PC-3 (cell line): ENCODE measurements around the gene NHLH1. TPM values are rescaled to one million over a fixed set of nuclear protein-coding genes. Genes with fewer than 3 reads are reported as not detected.

Source experiments
- ATAC-seq: fragments of 200-7000 bp; cut with Tn5 transposase; 2 replicates; pipeline ENCODE4 v1.9.1; 2020; ENCODE audit warnings: mild to moderate bottlenecking, moderate library complexity
- Bru-seq: library from RNA; stranded (reverse); fragments of 400-500 nt; gene quantifications from one replicate; lab custom pipeline; 2021; lab: Mats Ljungman, UMichigan
- BruChase-seq, 2 experiments: library from RNA; stranded (reverse); fragments of 400-500 nt; gene quantifications; one replicate each; lab custom pipeline; 2021; lab: Mats Ljungman, UMichigan
- BruUV-seq: library from RNA; stranded (reverse); fragments of 400-500 nt; replicated peaks from 2 replicates; lab custom pipeline; 2021; lab: Mats Ljungman, UMichigan
- CTCF ChIA-PET: fragments of 300-600 bp; sonication (Branson Sonifier 250); formaldehyde crosslinking; loops from one replicate; lab custom pipeline; 2022; ENCODE audit warnings: antibody characterized with exemption; lab: Charles Lee
- POLR2A ChIA-PET: fragments of 300-600 bp; sonication (Branson Sonifier 250); formaldehyde crosslinking; loops from one replicate; lab custom pipeline; 2022; ENCODE audit warnings: antibody characterized with exemption; ENCODE audit not compliant: unreplicated experiment; lab: Charles Lee
- DNase-seq: peaks from one replicate; pipeline ENCODE4 v3.0.0-alpha.2; 2015
- H2AFZ ChIP-seq: fragments of 300-600 bp; sonication (generic); 2 replicates; pipeline ENCODE4 v1.6.0; 2016; ENCODE audit warnings: antibody characterized with exemption, low read length
- H3F3A ChIP-seq: fragments of 300-600 bp; sonication (generic); one replicate; pipeline ENCODE4 v1.6.0; 2017; ENCODE audit warnings: antibody characterized with exemption, low read length, control low read depth, mild to moderate bottlenecking; ENCODE audit not compliant: unreplicated experiment
- H3K27ac ChIP-seq: fragments of 300-600 bp; sonication (generic); 2 replicates; pipeline ENCODE4 v1.5.1; 2016; ENCODE audit warnings: mild to moderate bottlenecking, low read length
- H3K27me3 ChIP-seq: fragments of 300-600 bp; sonication (generic); 2 replicates; pipeline ENCODE4 v1.6.1; 2016; ENCODE audit warnings: low read length, mixed read lengths
- H3K36me3 ChIP-seq: fragments of 300-600 bp; sonication (generic); 2 replicates; pipeline ENCODE4 v1.6.1; 2016; ENCODE audit warnings: low read depth, mixed run types, low read length, mixed read lengths
- H3K4me1 ChIP-seq: fragments of 300-600 bp; sonication (generic); 2 replicates; pipeline ENCODE4 v1.5.1; 2016; ENCODE audit warnings: low read length; ENCODE audit not compliant: insufficient read depth
- H3K4me2 ChIP-seq: fragments of 300-600 bp; sonication (generic); 2 replicates; pipeline ENCODE4 v1.6.0; 2016; ENCODE audit warnings: low read length
- H3K4me3 ChIP-seq: fragments of 300-600 bp; sonication (generic); 2 replicates; pipeline ENCODE4 v1.5.1; 2016; ENCODE audit warnings: mild to moderate bottlenecking, low read length, mixed read lengths
- H3K79me2 ChIP-seq: fragments of 300-600 bp; sonication (generic); 2 replicates; pipeline ENCODE4 v1.6.1; 2017; ENCODE audit warnings: low read length, mixed read lengths
- H3K9ac ChIP-seq: fragments of 300-600 bp; sonication (generic); 2 replicates; pipeline ENCODE4 v1.6.0; 2016; ENCODE audit warnings: mild to moderate bottlenecking, low read length
- H3K9me2 ChIP-seq: fragments of 300-600 bp; sonication (generic); replicated peaks from 2 replicates; pipeline ENCODE4 v1.6.1; 2016; ENCODE audit warnings: mixed run types, low read length, mixed read lengths
- H3K9me3 ChIP-seq: fragments of 300-600 bp; sonication (generic); 2 replicates; pipeline ENCODE4 v1.6.1; 2016; ENCODE audit warnings: low read length, mixed read lengths
- H4K20me1 ChIP-seq: fragments of 300-600 bp; sonication (generic); 2 replicates; pipeline ENCODE4 v1.6.1; 2016; ENCODE audit warnings: low read length, mixed read lengths
- CTCF ChIP-seq: fragments of 300-600 bp; sonication (generic); conservative IDR thresholded peaks from 2 replicates; pipeline ENCODE4 v1.5.1; 2017; ENCODE audit warnings: antibody characterized with exemption, low read depth, mild to moderate bottlenecking, low read length
- EZH2 ChIP-seq: fragments of 300-600 bp; sonication (generic); IDR thresholded peaks from one replicate; pipeline ENCODE4 v1.6.1; 2017; ENCODE audit warnings: antibody characterized with exemption, mild to moderate bottlenecking, low read length; ENCODE audit not compliant: unreplicated experiment
- EZH2phosphoT487 ChIP-seq: fragments of 300-600 bp; sonication (generic); IDR thresholded peaks from 2 replicates; pipeline ENCODE4 v1.6.1; 2018; ENCODE audit warnings: mild to moderate bottlenecking, antibody characterized with exemption, low read length, borderline replicate concordance
- intact Hi-C: fragments of 100-400 bp; cut with micrococcal nuclease; formaldehyde crosslinking; loops from 2 replicates; pipeline ENCODE4 v1.9.0; 2023
- long read RNA-seq: library from polyadenylated mRNA; unstranded; transcript quantifications from one replicate; pipeline ENCODE4 v2.0.0, GENCODE V29; 2021; ENCODE audit not compliant: unreplicated experiment
- total RNA-seq: library from RNA; depleted of rRNA; stranded (reverse); fragments of >200 nt; gene quantifications from 2 replicates; pipeline ENCODE4 v1.2.3, GENCODE V29; 2014; rRNA removed

Gene NHLH1
- total RNA-seq (not detected in 2 replicates), Bru-seq, nascent RNA (percentile 34 among the genes with signal in this experiment), BruChase-seq, experiment 1, labeled RNA remaining after a 6-hour chase (percentile 62 among the genes with signal in this experiment), BruChase-seq, experiment 2, labeled RNA remaining after a 2-hour chase (percentile 59 among the genes with signal in this experiment)
- long read RNA-seq: 0 reads

DNA sequence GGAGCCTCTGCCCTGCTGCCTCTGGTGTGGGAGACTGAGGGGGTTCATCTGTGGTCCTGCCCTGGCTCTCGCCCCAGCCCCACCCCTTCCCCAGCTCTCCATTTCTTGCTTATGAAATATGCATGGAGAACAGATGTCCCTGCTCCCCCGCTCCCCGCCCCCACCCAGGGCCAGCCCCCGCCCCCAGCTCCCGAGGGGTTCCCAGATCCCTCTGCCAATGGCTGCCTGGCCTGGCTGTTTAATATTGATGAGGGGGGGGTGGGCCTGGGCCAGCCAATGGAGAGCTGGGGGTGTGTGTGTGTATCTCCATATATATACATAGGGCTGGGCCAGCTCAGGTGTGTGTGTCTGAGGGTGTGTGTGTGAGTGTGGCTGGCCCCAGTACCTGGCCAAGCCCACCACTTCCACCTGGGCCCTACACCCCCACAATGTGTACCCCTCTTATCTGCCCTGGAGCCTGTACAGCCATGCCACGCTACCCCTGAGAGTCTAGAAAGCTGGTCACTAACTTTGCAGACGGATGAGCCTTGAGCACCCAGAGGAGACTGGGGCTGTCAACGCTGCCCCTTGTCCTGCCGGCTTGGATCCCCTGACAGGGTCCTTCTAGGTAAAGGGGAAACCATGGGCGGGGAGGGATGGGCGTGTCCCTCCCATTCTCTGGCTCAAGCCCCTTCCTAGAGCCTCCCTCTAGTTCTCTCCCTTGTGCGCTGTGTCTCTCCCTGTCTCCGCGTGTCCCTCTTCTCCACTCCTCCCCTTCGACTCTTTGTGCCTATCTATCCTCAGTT is at the start of gene NHLH1:
NHLH1 (plus strand) TSS at position 341 of the 785 bp plus-strand sequence. CDS start 3,661 bp downstream, outside the sequence.
- intact Hi-C loops: no loop called here
- H3K36me3 ChIP-seq: no peaks in the 10 kb centered on the region
- TF ChIP-seq CTCF: no peak
- no peak for TF ChIP-seq EZH2phosphoT487
- TF ChIP-seq EZH2: no peak
- H3K27ac ChIP-seq: no peak within 1 kb of the TSS
- no peaks in the 10 kb centered on the region for H3K9me2 ChIP-seq
- H3K4me3 ChIP-seq: no peak within 1 kb of the TSS
- no peak within 1 kb of the TSS for H3K4me2 ChIP-seq
- no peaks in the 10 kb centered on the region for H3K4me1 ChIP-seq
- ATAC-seq (no peak), DNase-seq (no peak)
- no peak within 1 kb of the TSS for H3K9ac ChIP-seq
- H4K20me1 ChIP-seq: no peaks in the 10 kb centered on the region
- no peaks in the 10 kb centered on the region for H3K9me3 ChIP-seq
- no peaks in the 10 kb centered on the region for H3K79me2 ChIP-seq
- ChIA-PET CTCF (interaction anchor here (0.5 to 0.6 kb wide), 2 partner anchors 12 to 75 kb away, joined by 3 to 4 read pairs; no protein-coding TSS in a partner anchor), POLR2A (no interaction called here)
- no TSS peak for BruUV-seq
- no peaks in the 10 kb centered on the region for H3K27me3 ChIP-seq
- no peak within 1 kb of the TSS for H2AFZ ChIP-seq
- H3F3A ChIP-seq: no peaks in the 10 kb centered on the region

- Histone ChIP-seq H3K9ac (no peak overlapping the region), H3K4me3 (no peak overlapping the region), H3K9me2 (no peaks in the 10 kb centered on the region), H3F3A (no peaks in the 10 kb centered on the region), H3K27ac (no peak overlapping the region), H3K9me3 (no peaks in the 10 kb centered on the region), H4K20me1 (0 out of 2 replicates have a peak, but pooled peaks cover 5% of the 10 kb centered on the region), H2AFZ (no peak overlapping the region), H3K4me1 (no peaks in the 10 kb centered on the region), H3K79me2 (peaks cover 16% of the 10 kb centered on the region; the same call in 1 of the 2 replicates), H3K4me2 (no peak overlapping the region), H3K36me3 (peaks cover 62% of the 10 kb centered on the region), H3K27me3 (no peaks in the 10 kb centered on the region)
- DNase-seq: no peak
- ChIA-PET POLR2A (no interaction called here), CTCF (no interaction called here)
- intact Hi-C loops: no loop called here
- no TSS peak for BruUV-seq
- TF ChIP-seq EZH2phosphoT487 (no peak), EZH2 (no peak), CTCF (no peak)
- ATAC-seq: no peak
These were observed 44.0 kb upstream of the NHLH1 start for GRCh38 chr1:160322831-160323230.
